BLaER1 treated with 17β-estradiol and CSF1 and Interleukin-3, amounts not matched to agents 10 nM and 100 nM (cell line): ENCODE results near the gene GTF3C1.

ENCODE experiments used
- H3K27ac ChIP-seq, 11 experiments: shearing (Covaris generic); formaldehyde crosslinking; 2 replicates each; pipeline ENCODE4 v1.8.1; 2022
- H3K27me3 ChIP-seq, 11 experiments: shearing (Covaris generic); formaldehyde crosslinking; 2 replicates each; pipeline ENCODE4 v1.8.1; 2022
- H3K36me3 ChIP-seq, 11 experiments: shearing (Covaris generic); formaldehyde crosslinking; 2 replicates each; pipeline ENCODE4 v1.8.1; 2022
- H3K4me1 ChIP-seq, 10 experiments: shearing (Covaris generic); formaldehyde crosslinking; 2 replicates each; pipeline ENCODE4 v1.8.1; 2022
- H3K4me2 ChIP-seq, 11 experiments: shearing (Covaris generic); formaldehyde crosslinking; 2 replicates each; pipeline ENCODE4 v1.8.1; 2022
- H3K4me3 ChIP-seq, 10 experiments: shearing (Covaris generic); formaldehyde crosslinking; 2 replicates each; pipeline ENCODE4 v1.8.1; 2022
- H3K9ac ChIP-seq, 11 experiments: shearing (Covaris generic); formaldehyde crosslinking; 2 replicates each; pipeline ENCODE4 v1.8.1; 2022
- H3K9me3 ChIP-seq, 11 experiments: shearing (Covaris generic); formaldehyde crosslinking; replicated peaks in 1 of 11; 2 replicates each; pipeline ENCODE4 v1.8.1; 2022
- H4K20me1 ChIP-seq, 11 experiments: shearing (Covaris generic); formaldehyde crosslinking; 2 replicates each; pipeline ENCODE4 v1.8.1; 2022
- Cebpa-rat ChIP-seq, 11 experiments: shearing (Covaris generic); IDR thresholded peaks; 2 replicates each; pipeline ENCODE4 v1.8.1; 2022

GTF3C1 gene

GRCh38 chr16:27492588-27492979, 57.1 kb downstream of the GTF3C1 start:
- Histone ChIP-seq H3K27ac (no peak overlapping the region), H3K4me1 (peaks cover 0 to 5% (median 0%) of the 10 kb centered on the region in 10 experiments; a peak in 2 of 20 replicates), H3K27me3 (no peaks in the 10 kb centered on the region), H3K9me3 (no peaks in the 10 kb centered on the region), H4K20me1 (peaks cover 0 to 34% (median 0%) of the 10 kb centered on the region in 11 experiments; a peak in 5 of 22 replicates), H3K4me3 (no peak overlapping the region), H3K36me3 (peaks cover 97 to 100% (median 100%) of the 10 kb centered on the region in 11 experiments), H3K4me2 (no peak overlapping the region), H3K9ac (no peak overlapping the region)
- TF ChIP-seq Cebpa-rat (IDR thresholded peaks at IDR 0.05): no peak

- H3K4me1 ChIP-seq: peaks cover 0 to 5% (median 0%) of the 10 kb centered on the region in 10 experiments; a peak in 2 of 20 replicates
- H3K36me3 ChIP-seq: peaks cover 97 to 100% (median 100%) of the 10 kb centered on the region in 11 experiments
- H3K9me3 ChIP-seq: no peaks in the 10 kb centered on the region
- H4K20me1 ChIP-seq: peaks cover 0 to 34% (median 0%) of the 10 kb centered on the region in 11 experiments; a peak in 5 of 22 replicates
- H3K4me2 ChIP-seq: no peak overlapping the region; a peak in 1 of 22 replicates
- no peak for TF ChIP-seq Cebpa-rat (IDR thresholded peaks at IDR 0.05)
- H3K27me3 ChIP-seq: no peaks in the 10 kb centered on the region
- H3K4me3 ChIP-seq: no peak overlapping the region
- H3K9ac ChIP-seq: no peak overlapping the region
- H3K27ac ChIP-seq: no peak overlapping the region
Observed at GRCh38 chr16:27491894-27492587, 57.7 kb downstream of the GTF3C1 start.

GRCh38 chr16:27489906-27490305, 59.8 kb downstream of the GTF3C1 start:
- H3K27me3 ChIP-seq: no peaks in the 10 kb centered on the region
- peaks cover 0 to 5% (median 0%) of the 10 kb centered on the region in 10 experiments; a peak in 2 of 20 replicates for H3K4me1 ChIP-seq
- no peak overlapping the region for H3K4me3 ChIP-seq
- no peak overlapping the region for H3K4me2 ChIP-seq
- peaks cover 97 to 100% (median 100%) of the 10 kb centered on the region in 11 experiments for H3K36me3 ChIP-seq
- no peaks in the 10 kb centered on the region for H3K9me3 ChIP-seq
- H4K20me1 ChIP-seq: peaks cover 0 to 34% (median 0%) of the 10 kb centered on the region in 11 experiments; a peak in 5 of 22 replicates
- H3K27ac ChIP-seq: no peak overlapping the region
- TF ChIP-seq Cebpa-rat (IDR thresholded peaks at IDR 0.05): no peak
- no peak overlapping the region for H3K9ac ChIP-seq

GRCh38 chr16:27489421-27489820, 60.3 kb downstream of the GTF3C1 start:
- H4K20me1 ChIP-seq: peaks cover 0 to 37% (median 0%) of the 10 kb centered on the region in 11 experiments; a peak in 5 of 22 replicates
- no peak overlapping the region for H3K4me2 ChIP-seq
- no peaks in the 10 kb centered on the region for H3K27me3 ChIP-seq
- no peak for TF ChIP-seq Cebpa-rat (IDR thresholded peaks at IDR 0.05)
- H3K4me3 ChIP-seq: no peak overlapping the region
- H3K36me3 ChIP-seq: peaks cover 97 to 100% (median 100%) of the 10 kb centered on the region in 11 experiments
- no peak overlapping the region for H3K27ac ChIP-seq
- no peak overlapping the region for H3K9ac ChIP-seq
- H3K4me1 ChIP-seq: peaks cover 0 to 5% (median 0%) of the 10 kb centered on the region in 10 experiments; a peak in 2 of 20 replicates
- no peaks in the 10 kb centered on the region for H3K9me3 ChIP-seq

GRCh38 chr16:27486760-27487159, 63.0 kb downstream of the GTF3C1 start:
- no peaks in the 10 kb centered on the region for H3K27me3 ChIP-seq
- no peaks in the 10 kb centered on the region for H3K9me3 ChIP-seq
- H3K27ac ChIP-seq: no peak overlapping the region
- no peak overlapping the region for H3K9ac ChIP-seq
- TF ChIP-seq Cebpa-rat (IDR thresholded peaks at IDR 0.05): no peak
- peaks cover 100% of the 10 kb centered on the region in 11 experiments for H3K36me3 ChIP-seq
- no peak overlapping the region for H3K4me3 ChIP-seq
- H4K20me1 ChIP-seq: peaks cover 0 to 57% (median 0%) of the 10 kb centered on the region in 11 experiments; a peak in 6 of 22 replicates
- no peak overlapping the region for H3K4me2 ChIP-seq
- no peaks in the 10 kb centered on the region for H3K4me1 ChIP-seq

- H3K9me3 ChIP-seq: no peaks in the 10 kb centered on the region
- H3K36me3 ChIP-seq: peaks cover 100% of the 10 kb centered on the region in 11 experiments
- no peak for TF ChIP-seq Cebpa-rat (IDR thresholded peaks at IDR 0.05)
- H3K9ac ChIP-seq: no peak overlapping the region
- peaks cover 0 to 55% (median 0%) of the 10 kb centered on the region in 11 experiments; a peak in 6 of 22 replicates for H4K20me1 ChIP-seq
- H3K27ac ChIP-seq: no peak overlapping the region
- H3K4me2 ChIP-seq: no peak overlapping the region
- H3K27me3 ChIP-seq: no peaks in the 10 kb centered on the region
- no peak overlapping the region for H3K4me3 ChIP-seq
- H3K4me1 ChIP-seq: no peaks in the 10 kb centered on the region
Observed at GRCh38 chr16:27486344-27486743, 63.4 kb downstream of the GTF3C1 start.

GRCh38 chr16:27485811-27486210, 63.9 kb downstream of the GTF3C1 start:
- no peak overlapping the region for H3K27ac ChIP-seq
- no peak for TF ChIP-seq Cebpa-rat (IDR thresholded peaks at IDR 0.05)
- no peaks in the 10 kb centered on the region for H3K27me3 ChIP-seq
- H4K20me1 ChIP-seq: peaks cover 0 to 58% (median 0%) of the 10 kb centered on the region in 11 experiments; a peak in 6 of 22 replicates
- no peak overlapping the region for H3K4me2 ChIP-seq
- no peak overlapping the region for H3K4me3 ChIP-seq
- H3K4me1 ChIP-seq: no peaks in the 10 kb centered on the region
- no peaks in the 10 kb centered on the region for H3K9me3 ChIP-seq
- peaks cover 100% of the 10 kb centered on the region in 11 experiments for H3K36me3 ChIP-seq
- no peak overlapping the region for H3K9ac ChIP-seq

- H3K9ac ChIP-seq: no peak overlapping the region
- no peak overlapping the region for H3K4me3 ChIP-seq
- no peaks in the 10 kb centered on the region for H3K4me1 ChIP-seq
- no peak overlapping the region for H3K4me2 ChIP-seq
- no peak overlapping the region for H3K27ac ChIP-seq
- peaks cover 100% of the 10 kb centered on the region in 11 experiments for H3K36me3 ChIP-seq
- no peak for TF ChIP-seq Cebpa-rat (IDR thresholded peaks at IDR 0.05)
- H3K9me3 ChIP-seq: no peaks in the 10 kb centered on the region
- no peaks in the 10 kb centered on the region for H3K27me3 ChIP-seq
- H4K20me1 ChIP-seq: peaks cover 0 to 56% (median 0%) of the 10 kb centered on the region in 11 experiments; a peak in 6 of 22 replicates
Observed at GRCh38 chr16:27485126-27485525, 64.6 kb downstream of the GTF3C1 start.

GRCh38 chr16:27483624-27484023, 66.1 kb downstream of the GTF3C1 start:
- no peak overlapping the region for H3K4me2 ChIP-seq
- peaks cover 0 to 42% (median 0%) of the 10 kb centered on the region in 11 experiments; a peak in 5 of 22 replicates for H4K20me1 ChIP-seq
- no peak for TF ChIP-seq Cebpa-rat (IDR thresholded peaks at IDR 0.05)
- no peak overlapping the region for H3K4me3 ChIP-seq
- H3K36me3 ChIP-seq: peaks cover 98 to 100% (median 100%) of the 10 kb centered on the region in 11 experiments
- H3K27me3 ChIP-seq: no peaks in the 10 kb centered on the region
- no peak overlapping the region for H3K9ac ChIP-seq
- H3K9me3 ChIP-seq: no peaks in the 10 kb centered on the region
- no peak overlapping the region for H3K27ac ChIP-seq
- H3K4me1 ChIP-seq: no peaks in the 10 kb centered on the region
